ENCODE data around the gene TRIM7.

Gene TRIM7

GRCh38 chr5:181197326-181197951 lies 7.6 kb downstream of the TRIM7 start:
- no peak overlapping the region for H3K4me3 ChIP-seq (replicated peaks; ENCODE audit: low read depth, low read length)
- TF ChIP-seq, protein P1, sequence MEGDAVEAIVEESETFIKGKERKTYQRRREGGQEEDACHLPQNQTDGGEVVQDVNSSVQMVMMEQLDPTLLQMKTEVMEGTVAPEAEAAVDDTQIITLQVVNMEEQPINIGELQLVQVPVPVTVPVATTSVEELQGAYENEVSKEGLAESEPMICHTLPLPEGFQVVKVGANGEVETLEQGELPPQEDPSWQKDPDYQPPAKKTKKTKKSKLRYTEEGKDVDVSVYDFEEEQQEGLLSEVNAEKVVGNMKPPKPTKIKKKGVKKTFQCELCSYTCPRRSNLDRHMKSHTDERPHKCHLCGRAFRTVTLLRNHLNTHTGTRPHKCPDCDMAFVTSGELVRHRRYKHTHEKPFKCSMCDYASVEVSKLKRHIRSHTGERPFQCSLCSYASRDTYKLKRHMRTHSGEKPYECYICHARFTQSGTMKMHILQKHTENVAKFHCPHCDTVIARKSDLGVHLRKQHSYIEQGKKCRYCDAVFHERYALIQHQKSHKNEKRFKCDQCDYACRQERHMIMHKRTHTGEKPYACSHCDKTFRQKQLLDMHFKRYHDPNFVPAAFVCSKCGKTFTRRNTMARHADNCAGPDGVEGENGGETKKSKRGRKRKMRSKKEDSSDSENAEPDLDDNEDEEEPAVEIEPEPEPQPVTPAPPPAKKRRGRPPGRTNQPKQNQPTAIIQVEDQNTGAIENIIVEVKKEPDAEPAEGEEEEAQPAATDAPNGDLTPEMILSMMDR (IDR thresholded peaks at IDR 0.05; ENCODE audit: low read depth, low read length, missing control alignments) = no peak
- DNase-seq (ENCODE audit: extremely low read depth, low read depth) = no peak

GRCh38 chr5:181195249-181195761 lies 9.7 kb downstream of the TRIM7 start:
- TF ChIP-seq, protein P1 (IDR thresholded peaks at IDR 0.05; ENCODE audit: low read depth, low read length, missing control alignments) = no peak
- no peak overlapping the region for H3K4me3 ChIP-seq (replicated peaks; ENCODE audit: low read depth, low read length)
- no peak for DNase-seq (ENCODE audit: extremely low read depth, low read depth)

- H3K4me3 ChIP-seq (replicated peaks; ENCODE audit: low read depth, low read length) = no peak overlapping the region
- DNase-seq (ENCODE audit: extremely low read depth, low read depth) = no peak
- TF ChIP-seq, protein P1 (IDR thresholded peaks at IDR 0.05; ENCODE audit: low read depth, low read length, missing control alignments) = no peak
These were observed 10.3 kb downstream of the TRIM7 start for GRCh38 chr5:181194489-181195248.

- TF ChIP-seq, protein P1 (IDR thresholded peaks at IDR 0.05; ENCODE audit: low read depth, low read length, missing control alignments) = no peak
- DNase-seq (ENCODE audit: extremely low read depth, low read depth) = no peak
- no peak overlapping the region for H3K4me3 ChIP-seq (replicated peaks; ENCODE audit: low read depth, low read length)
These were observed 11.3 kb downstream of the TRIM7 start for GRCh38 chr5:181193656-181194055.

DNA sequence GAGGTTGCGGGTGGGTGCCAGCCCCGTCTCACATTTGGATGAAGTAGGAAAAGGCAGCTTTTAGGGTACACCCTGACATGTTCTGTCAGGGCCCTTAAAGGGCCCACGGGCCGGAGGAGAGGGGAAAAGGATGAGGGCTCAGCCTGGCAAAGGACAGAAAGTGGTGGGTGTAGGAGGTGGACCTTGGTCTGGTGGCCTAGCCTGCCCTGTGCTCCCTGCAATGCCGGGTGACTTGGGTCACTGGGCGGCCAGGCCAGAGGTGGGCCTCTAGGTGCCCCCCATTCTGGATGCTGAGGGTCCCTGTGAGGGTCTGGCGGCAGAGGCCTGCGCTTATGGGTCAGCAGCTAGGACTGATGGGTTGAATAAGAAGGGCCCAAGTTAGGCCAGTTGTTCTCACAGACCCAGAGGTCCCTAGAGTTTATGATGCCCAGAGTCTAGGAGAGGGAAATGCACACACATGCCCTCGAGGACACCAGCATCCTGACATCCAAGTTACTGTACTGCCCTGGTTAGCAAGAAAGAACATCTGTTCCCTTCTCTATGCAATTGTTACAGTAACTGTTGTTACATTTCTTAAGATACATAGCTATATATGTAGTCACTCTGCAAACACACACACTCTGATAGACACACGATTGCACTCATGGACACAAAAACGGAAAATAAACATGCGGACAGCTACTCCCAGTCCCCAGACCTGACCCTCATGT lies 12.5 kb downstream of the TRIM7 start:
- peak overlapping the region; percentile 67 for H3K4me3 ChIP-seq (replicated peaks; ENCODE audit: low read depth, low read length)

More for the DNA sequence above, 12.5 kb downstream of the TRIM7 start:
- TF ChIP-seq, protein P1 (IDR thresholded peaks at IDR 0.05; ENCODE audit: low read depth, low read length, missing control alignments) = no peak
- DNase-seq (ENCODE audit: extremely low read depth, low read depth) = no peak
